Measurements from ENCODE around the gene SLC25A42.

SLC25A42 gene

GRCh38 chr19:19157808-19158207, 94.0 kb downstream of the SLC25A42 start:
- in situ Hi-C loops (cut with MboI; ENCODE audit: low sequenced_read_pairs), result loop anchor here (25.0 kb wide), 1 partner anchor 329 kb away; no protein-coding TSS in a partner anchor

- in situ Hi-C loops (cut with MboI; ENCODE audit: low sequenced_read_pairs), result loop anchor here (25.0 kb wide), 1 partner anchor 328 kb away; no protein-coding TSS in a partner anchor
Observed at GRCh38 chr19:19159534-19159933, 95.7 kb downstream of the SLC25A42 start.

GRCh38 chr19:19160461-19161035, 96.8 kb downstream of the SLC25A42 start:
- in situ Hi-C loops (cut with MboI; ENCODE audit: low sequenced_read_pairs), result loop anchor here (25.0 kb wide), 1 partner anchor 327 kb away; no protein-coding TSS in a partner anchor

- in situ Hi-C loops (cut with MboI; ENCODE audit: low sequenced_read_pairs), result loop anchor here (25.0 kb wide), 1 partner anchor 325 kb away; no protein-coding TSS in a partner anchor
Observed at GRCh38 chr19:19162495-19162894, 98.7 kb downstream of the SLC25A42 start.

Measured in HL-60/S4 (cell line).